ENCODE data around the gene RRAD. TPM values are rescaled to one million over a fixed set of nuclear protein-coding genes. Genes with fewer than 3 reads are reported as not detected.
"Not testable (repeated sequence)": the region's sequence is repeated elsewhere in the genome, so short reads cannot be mapped to it uniquely, and the experiment has no call there.

The RRAD gene
- total RNA-seq, 4 donors from 2014 or later = 3.8 to 21.0 (median 11.9) TPM

DNA sequence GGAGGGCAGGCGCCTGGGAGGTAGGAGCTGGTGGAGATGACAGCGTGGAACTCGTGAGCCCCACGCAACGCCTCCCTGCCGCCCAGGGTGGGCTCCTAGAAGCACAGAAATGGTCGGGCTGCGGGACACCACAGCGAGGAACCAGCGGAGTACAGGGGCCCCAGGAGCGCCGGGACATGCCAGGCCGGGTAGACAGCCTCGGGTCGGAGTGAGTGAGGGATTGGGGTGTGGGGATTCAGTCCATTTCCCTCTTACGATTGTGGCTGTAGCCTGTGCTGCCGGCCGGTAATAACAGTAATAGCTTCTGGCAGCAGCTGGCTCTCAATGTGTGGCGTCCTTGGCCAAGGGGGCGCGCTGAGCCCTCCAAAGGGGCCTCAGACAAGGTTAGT is 23.5 kb upstream of the RRAD start:
- TF ChIP-seq CTCF (IDR thresholded peaks at IDR 0.05) = no peak
- peak; percentile 1 for ATAC-seq (ENCODE audit: low FRiP score)
- DNase-seq (ENCODE audit: low spot score) = no peak

DNA sequence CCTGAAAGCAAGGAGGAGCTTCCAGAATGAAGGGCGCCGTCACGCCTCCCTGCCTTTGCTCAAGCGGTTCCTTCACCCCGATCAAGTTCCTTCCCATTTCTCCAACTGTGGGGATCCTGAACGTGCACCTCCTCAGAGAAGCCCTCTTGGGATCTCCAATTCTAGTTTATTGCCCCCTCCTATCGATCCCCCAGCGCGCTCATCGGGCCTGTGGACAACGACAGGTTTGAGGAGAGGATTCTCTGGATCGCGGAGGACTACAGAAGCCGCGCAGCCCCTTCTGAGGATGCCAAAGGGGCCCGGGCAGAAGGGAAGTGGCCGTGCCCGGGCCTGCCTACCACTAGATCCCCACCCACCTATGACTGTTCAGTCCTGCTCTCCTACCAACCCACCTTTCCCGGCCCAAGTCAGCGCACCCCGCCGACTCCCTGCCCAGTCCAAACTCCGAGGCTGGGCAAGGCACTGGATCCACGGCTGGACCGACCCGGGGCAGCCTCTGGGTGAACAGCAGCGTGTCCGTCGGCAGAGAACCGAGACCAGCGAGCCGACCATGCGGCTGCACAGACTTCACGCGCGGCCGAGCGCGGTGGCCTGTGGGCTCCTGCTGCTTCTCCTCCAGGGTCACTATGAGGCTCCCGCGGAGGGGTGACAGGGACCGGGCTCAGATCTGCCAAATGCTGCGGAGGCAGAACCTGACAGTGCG is 22.9 kb upstream of the RRAD start:
- no peak for DNase-seq (ENCODE audit: low spot score)
- ATAC-seq (ENCODE audit: low FRiP score) = peak; percentile 71

GRCh38 chr16:66947302-66948065 is 22.1 kb upstream of the RRAD start:
- TF ChIP-seq CTCF (IDR thresholded peaks at IDR 0.05) = peak in 1 of 3 donors; percentile 45
- peak; percentile 61 for ATAC-seq (ENCODE audit: low FRiP score)
- DNase-seq (ENCODE audit: low spot score) = peak; percentile 98

More for the DNA sequence above, 22.9 kb upstream of the RRAD start:
- no peak for TF ChIP-seq CTCF (IDR thresholded peaks at IDR 0.05)

- DNase-seq (ENCODE audit: low spot score) (no peak), ATAC-seq (ENCODE audit: low FRiP score) (no peak)
- peak in 1 of 3 donors; percentile 37 for TF ChIP-seq CTCF (IDR thresholded peaks at IDR 0.05)
Measured at GRCh38 chr16:66946974-66947301, 21.6 kb upstream of the RRAD start.

- ATAC-seq (ENCODE audit: low FRiP score) (no peak), DNase-seq (ENCODE audit: low spot score) (no peak)
- TF ChIP-seq CTCF (IDR thresholded peaks at IDR 0.05) = no peak
Measured at GRCh38 chr16:66946541-66946940, 21.2 kb upstream of the RRAD start.

GRCh38 chr16:66945939-66946338 is 20.6 kb upstream of the RRAD start:
- ATAC-seq (ENCODE audit: low FRiP score) = no peak
- TF ChIP-seq CTCF (IDR thresholded peaks at IDR 0.05) = no peak
- no peak for DNase-seq (ENCODE audit: low spot score)

GRCh38 chr16:66944971-66945370 is 19.6 kb upstream of the RRAD start:
- not testable (repeated sequence) for DNase-seq (ENCODE audit: low spot score); ATAC-seq (ENCODE audit: low FRiP score)

Data from omental fat pad (tissue), 4 donors.